Thyroid gland (tissue), 4 donors: Measurements from ENCODE around the gene COMMD6.

Experiments used
- POLR2A ChIP-seq, 2 donors: fragments of 450-650 bp; IDR thresholded peaks; one replicate each; pipeline ENCODE4 v1.6.1; 2017; ENCODE audit warnings: antibody characterized with exemption in 2 of 2, mild to moderate bottlenecking in 2 of 2, moderate library complexity in 1 of 2
- TF ChIP-seq, protein P1 (sequence below), 6 experiments: fragments of 200-600 bp in 3 of 6; fragments of 450-650 bp in 3 of 6; sonication (generic) in 3 of 6; IDR thresholded peaks; one replicate each; pipeline ENCODE4 v1.5.1; 2016 to 2019; ENCODE audit warnings: antibody characterized with exemption in 6 of 6, mild to moderate bottlenecking in 2 of 6, inconsistent platforms in 1 of 6, moderate library complexity in 1 of 6

DNA sequence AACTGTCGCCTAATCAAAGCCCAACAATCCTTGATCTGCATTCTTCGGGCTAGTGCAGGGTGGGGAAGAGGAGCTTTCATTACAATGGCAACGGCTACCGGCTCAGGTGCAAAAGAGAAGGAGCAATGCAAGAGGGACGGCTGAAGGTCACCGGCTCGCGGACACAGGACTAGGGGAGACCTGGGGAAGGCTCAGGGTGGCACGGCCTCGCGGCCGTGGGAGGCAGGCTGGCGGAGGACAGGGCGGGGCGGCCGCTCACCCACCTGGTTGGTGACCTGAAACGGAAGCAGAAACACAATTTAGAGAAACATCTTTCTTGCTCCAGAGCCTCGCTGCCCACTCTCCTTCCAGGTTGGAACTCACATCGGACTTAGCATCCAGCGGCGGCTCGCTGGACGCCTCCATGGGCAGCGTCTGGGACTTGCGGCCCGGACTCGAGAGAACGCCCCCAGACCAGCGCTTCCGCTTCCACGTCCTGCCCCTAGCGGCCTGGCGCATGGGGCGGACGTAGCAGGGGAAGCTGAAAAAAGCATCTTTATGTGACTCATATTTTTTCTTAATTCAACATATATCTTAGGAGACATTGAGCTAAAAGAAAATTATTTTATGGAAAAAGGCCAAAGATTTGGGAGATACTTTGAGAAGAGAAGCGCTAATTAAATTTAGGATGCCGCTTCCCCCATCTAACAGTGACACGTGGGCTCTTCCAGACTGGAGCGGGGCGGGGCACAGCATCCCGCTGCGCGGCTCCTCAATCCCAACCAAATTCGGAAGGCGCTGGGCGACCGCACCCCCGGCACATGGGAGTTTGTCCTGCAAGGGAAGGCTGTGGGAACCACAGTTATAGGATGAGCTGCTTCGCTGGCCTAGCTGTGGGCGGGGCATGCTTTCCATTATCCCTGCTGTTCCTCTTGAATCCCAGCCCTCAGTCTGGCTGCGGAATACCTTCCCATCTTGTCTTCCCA is at the start of gene COMMD6:
- TF ChIP-seq, protein P1, sequence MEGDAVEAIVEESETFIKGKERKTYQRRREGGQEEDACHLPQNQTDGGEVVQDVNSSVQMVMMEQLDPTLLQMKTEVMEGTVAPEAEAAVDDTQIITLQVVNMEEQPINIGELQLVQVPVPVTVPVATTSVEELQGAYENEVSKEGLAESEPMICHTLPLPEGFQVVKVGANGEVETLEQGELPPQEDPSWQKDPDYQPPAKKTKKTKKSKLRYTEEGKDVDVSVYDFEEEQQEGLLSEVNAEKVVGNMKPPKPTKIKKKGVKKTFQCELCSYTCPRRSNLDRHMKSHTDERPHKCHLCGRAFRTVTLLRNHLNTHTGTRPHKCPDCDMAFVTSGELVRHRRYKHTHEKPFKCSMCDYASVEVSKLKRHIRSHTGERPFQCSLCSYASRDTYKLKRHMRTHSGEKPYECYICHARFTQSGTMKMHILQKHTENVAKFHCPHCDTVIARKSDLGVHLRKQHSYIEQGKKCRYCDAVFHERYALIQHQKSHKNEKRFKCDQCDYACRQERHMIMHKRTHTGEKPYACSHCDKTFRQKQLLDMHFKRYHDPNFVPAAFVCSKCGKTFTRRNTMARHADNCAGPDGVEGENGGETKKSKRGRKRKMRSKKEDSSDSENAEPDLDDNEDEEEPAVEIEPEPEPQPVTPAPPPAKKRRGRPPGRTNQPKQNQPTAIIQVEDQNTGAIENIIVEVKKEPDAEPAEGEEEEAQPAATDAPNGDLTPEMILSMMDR (IDR thresholded peaks at IDR 0.05), result peak; percentile 47 to 80 (median 58)
- TF ChIP-seq POLR2A (IDR thresholded peaks at IDR 0.05), result peak; percentile 27 to 83
